ENCODE measurements around the gene ASCC1.

DNA sequence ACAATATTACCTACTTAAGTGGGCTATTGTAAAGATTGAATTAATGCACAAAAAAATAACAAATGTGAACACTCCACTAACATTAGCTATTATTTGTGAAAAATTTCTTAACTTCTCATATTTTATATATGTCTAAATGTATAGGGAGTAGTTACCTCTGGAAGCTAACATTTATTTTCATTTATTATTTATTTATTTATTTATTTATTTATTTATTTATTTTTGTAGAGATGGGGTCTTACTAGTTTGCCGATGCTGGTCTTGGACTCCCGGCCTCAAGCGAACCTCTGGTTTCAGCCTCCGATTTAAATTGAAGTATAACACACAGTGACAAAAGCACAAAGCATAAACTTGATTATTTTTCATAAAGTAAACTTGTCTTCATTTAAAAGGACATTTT is 122.6 kb downstream of the ASCC1 start:
- TF ChIP-seq CTCF (conservative IDR thresholded peaks at IDR 0.05 in 1 of 2, IDR thresholded peaks at IDR 0.05 in 1 of 2; ENCODE audit: extremely low read depth in 1 of 2, insufficient read depth in 1 of 2, low read depth in 1 of 2, low read length in 2 of 2) (no peak), EZH2 (IDR thresholded peaks at IDR 0.05; ENCODE audit: borderline replicate concordance, low read length) (no peak)

All from mammary epithelial cell (primary cell).